GM12891 (cell line): ENCODE results near the gene FAM13B.

Experiments used
- POLR2A ChIP-seq: IDR thresholded peaks from 2 replicates; pipeline ENCODE4 v1.6.1; 2011; ENCODE audit warnings: low read depth, low read length, control low read depth
- POLR2AphosphoS5 ChIP-seq: IDR thresholded peaks from 2 replicates; pipeline ENCODE4 v1.6.1; 2011; ENCODE audit warnings: low read depth, low read length, control low read depth

- TF ChIP-seq POLR2AphosphoS5 (no peak), POLR2A (no peak)
Observed at GRCh38 chr5:138082033-138082432, 49.2 kb upstream of the FAM13B start.
